H1 (cell line): ENCODE results near the gene MTFR2. TPM values are rescaled to one million over a fixed set of nuclear protein-coding genes. Genes with fewer than 3 reads are reported as not detected.

Experiments
- POU5F1 ChIP-seq: IDR thresholded peaks from 2 replicates; pipeline ENCODE4 v1.6.1; 2011; ENCODE audit warnings: low read depth, mild to moderate bottlenecking, low read length, moderate library complexity
- polyA plus RNA-seq, 7 experiments: library from polyadenylated mRNA; depleted of rRNA in 3 of 7; stranded (reverse) in 5 of 7; unstranded in 2 of 7; fragments of >200 nt in 5 of 7; fragments of 200-250 nt in 2 of 7; gene quantifications; 1 replicate in 5 of 7; 2 replicates in 1 of 7; 4 replicates in 1 of 7; pipeline versions ENCODE4 v1.2.1 to v1.2.3, GENCODE V29; 2011 to 2013; ENCODE audit warnings: missing spikeins in 2 of 7, mixed read lengths in 2 of 7
- total RNA-seq: library from RNA; stranded (reverse); fragmentation: NEBNext Ultra II Directional; extraction: Animal tissue kit (Norgen Biotek cat#: 25700); gene quantifications from 2 replicates; pipeline ENCODE4 v1.2.1, GENCODE V29; 2021
- TF ChIP-seq, protein P1 (sequence below): fragments of 300-600 bp; sonication (generic); IDR thresholded peaks from 2 replicates; pipeline ENCODE4 v1.7.1; 2012; ENCODE audit warnings: low read length, moderate library complexity, mild to moderate bottlenecking, inconsistent platforms; ENCODE audit not compliant: insufficient replicate concordance

Gene MTFR2
- total and polyA plus RNA-seq, 2 of the 8 experiments (the other 6 are each of a cell fraction or from before 2014, with no cell fraction given): 8.5 to 10.7 TPM

DNA sequence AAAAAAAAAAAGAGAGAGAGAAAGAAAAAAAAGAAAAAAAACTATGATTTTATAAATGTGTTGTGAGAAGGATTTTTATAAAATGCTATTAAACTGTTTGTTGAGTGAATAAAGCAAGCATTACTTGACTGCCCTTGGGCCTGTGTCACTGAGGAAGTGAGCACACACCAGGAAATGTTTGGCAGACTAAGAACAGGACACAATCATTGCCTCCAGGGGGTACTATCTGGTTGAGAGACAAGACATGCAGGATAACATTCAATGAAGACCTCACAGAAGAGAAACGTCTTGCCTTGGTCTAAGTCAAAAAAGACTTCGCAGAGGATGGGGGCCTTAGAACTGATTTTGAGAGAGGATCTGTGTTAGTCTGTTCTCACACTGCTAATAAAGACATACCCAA, 40.6 kb downstream of the MTFR2 start (continued):
- TF ChIP-seq, protein P1, sequence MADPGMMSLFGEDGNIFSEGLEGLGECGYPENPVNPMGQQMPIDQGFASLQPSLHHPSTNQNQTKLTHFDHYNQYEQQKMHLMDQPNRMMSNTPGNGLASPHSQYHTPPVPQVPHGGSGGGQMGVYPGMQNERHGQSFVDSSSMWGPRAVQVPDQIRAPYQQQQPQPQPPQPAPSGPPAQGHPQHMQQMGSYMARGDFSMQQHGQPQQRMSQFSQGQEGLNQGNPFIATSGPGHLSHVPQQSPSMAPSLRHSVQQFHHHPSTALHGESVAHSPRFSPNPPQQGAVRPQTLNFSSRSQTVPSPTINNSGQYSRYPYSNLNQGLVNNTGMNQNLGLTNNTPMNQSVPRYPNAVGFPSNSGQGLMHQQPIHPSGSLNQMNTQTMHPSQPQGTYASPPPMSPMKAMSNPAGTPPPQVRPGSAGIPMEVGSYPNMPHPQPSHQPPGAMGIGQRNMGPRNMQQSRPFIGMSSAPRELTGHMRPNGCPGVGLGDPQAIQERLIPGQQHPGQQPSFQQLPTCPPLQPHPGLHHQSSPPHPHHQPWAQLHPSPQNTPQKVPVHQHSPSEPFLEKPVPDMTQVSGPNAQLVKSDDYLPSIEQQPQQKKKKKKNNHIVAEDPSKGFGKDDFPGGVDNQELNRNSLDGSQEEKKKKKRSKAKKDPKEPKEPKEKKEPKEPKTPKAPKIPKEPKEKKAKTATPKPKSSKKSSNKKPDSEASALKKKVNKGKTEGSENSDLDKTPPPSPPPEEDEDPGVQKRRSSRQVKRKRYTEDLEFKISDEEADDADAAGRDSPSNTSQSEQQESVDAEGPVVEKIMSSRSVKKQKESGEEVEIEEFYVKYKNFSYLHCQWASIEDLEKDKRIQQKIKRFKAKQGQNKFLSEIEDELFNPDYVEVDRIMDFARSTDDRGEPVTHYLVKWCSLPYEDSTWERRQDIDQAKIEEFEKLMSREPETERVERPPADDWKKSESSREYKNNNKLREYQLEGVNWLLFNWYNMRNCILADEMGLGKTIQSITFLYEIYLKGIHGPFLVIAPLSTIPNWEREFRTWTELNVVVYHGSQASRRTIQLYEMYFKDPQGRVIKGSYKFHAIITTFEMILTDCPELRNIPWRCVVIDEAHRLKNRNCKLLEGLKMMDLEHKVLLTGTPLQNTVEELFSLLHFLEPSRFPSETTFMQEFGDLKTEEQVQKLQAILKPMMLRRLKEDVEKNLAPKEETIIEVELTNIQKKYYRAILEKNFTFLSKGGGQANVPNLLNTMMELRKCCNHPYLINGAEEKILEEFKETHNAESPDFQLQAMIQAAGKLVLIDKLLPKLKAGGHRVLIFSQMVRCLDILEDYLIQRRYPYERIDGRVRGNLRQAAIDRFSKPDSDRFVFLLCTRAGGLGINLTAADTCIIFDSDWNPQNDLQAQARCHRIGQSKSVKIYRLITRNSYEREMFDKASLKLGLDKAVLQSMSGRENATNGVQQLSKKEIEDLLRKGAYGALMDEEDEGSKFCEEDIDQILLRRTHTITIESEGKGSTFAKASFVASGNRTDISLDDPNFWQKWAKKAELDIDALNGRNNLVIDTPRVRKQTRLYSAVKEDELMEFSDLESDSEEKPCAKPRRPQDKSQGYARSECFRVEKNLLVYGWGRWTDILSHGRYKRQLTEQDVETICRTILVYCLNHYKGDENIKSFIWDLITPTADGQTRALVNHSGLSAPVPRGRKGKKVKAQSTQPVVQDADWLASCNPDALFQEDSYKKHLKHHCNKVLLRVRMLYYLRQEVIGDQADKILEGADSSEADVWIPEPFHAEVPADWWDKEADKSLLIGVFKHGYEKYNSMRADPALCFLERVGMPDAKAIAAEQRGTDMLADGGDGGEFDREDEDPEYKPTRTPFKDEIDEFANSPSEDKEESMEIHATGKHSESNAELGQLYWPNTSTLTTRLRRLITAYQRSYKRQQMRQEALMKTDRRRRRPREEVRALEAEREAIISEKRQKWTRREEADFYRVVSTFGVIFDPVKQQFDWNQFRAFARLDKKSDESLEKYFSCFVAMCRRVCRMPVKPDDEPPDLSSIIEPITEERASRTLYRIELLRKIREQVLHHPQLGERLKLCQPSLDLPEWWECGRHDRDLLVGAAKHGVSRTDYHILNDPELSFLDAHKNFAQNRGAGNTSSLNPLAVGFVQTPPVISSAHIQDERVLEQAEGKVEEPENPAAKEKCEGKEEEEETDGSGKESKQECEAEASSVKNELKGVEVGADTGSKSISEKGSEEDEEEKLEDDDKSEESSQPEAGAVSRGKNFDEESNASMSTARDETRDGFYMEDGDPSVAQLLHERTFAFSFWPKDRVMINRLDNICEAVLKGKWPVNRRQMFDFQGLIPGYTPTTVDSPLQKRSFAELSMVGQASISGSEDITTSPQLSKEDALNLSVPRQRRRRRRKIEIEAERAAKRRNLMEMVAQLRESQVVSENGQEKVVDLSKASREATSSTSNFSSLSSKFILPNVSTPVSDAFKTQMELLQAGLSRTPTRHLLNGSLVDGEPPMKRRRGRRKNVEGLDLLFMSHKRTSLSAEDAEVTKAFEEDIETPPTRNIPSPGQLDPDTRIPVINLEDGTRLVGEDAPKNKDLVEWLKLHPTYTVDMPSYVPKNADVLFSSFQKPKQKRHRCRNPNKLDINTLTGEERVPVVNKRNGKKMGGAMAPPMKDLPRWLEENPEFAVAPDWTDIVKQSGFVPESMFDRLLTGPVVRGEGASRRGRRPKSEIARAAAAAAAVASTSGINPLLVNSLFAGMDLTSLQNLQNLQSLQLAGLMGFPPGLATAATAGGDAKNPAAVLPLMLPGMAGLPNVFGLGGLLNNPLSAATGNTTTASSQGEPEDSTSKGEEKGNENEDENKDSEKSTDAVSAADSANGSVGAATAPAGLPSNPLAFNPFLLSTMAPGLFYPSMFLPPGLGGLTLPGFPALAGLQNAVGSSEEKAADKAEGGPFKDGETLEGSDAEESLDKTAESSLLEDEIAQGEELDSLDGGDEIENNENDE: no peak
- no peak for TF ChIP-seq POU5F1
